OCI-LY7 (cell line): ENCODE results near the gene IL21R. TPM values are rescaled to one million over a fixed set of nuclear protein-coding genes. Genes with fewer than 3 reads are reported as not detected.

ENCODE experiments used
- BruUV-seq: library from RNA; stranded (reverse); fragments of 400-500 nt; replicated peaks from 2 replicates; lab custom pipeline; 2021; lab: Mats Ljungman, UMichigan
- CTCF ChIA-PET: fragments of 300-600 bp; sonication (Branson Sonifier 250); formaldehyde crosslinking; loops from one replicate; lab custom pipeline; 2022; ENCODE audit warnings: antibody characterized with exemption; ENCODE audit not compliant: unreplicated experiment; lab: Charles Lee
- POLR2A ChIA-PET: fragments of 300-600 bp; sonication (Branson Sonifier 250); formaldehyde crosslinking; loops from one replicate; lab custom pipeline; 2022; ENCODE audit warnings: antibody characterized with exemption; lab: Charles Lee
- DNase-seq: peaks from one replicate; pipeline ENCODE4 v3.0.0-alpha.2; 2015; ENCODE audit warnings: low spot score
- H2AFZ ChIP-seq: fragments of 200-600 bp; sonication (generic), shearing (Covaris generic); 2 replicates; pipeline ENCODE4 v1.6.1; 2014; ENCODE audit warnings: mild to moderate bottlenecking, antibody characterized with exemption, low read length, moderate library complexity
- H3K27ac ChIP-seq: fragments of 200-600 bp; sonication (generic); 2 replicates; pipeline ENCODE4 v1.5.1; 2014; ENCODE audit warnings: mixed run types, low read depth, mild to moderate bottlenecking, moderate library complexity, low read length, inconsistent platforms; ENCODE audit not compliant: poor library complexity, severe bottlenecking
- H3K36me3 ChIP-seq: fragments of 200-600 bp; sonication (generic); 2 replicates; pipeline ENCODE4 v1.6.1; 2014; ENCODE audit warnings: mild to moderate bottlenecking, antibody characterized with exemption, low read length, moderate library complexity, mixed read lengths; ENCODE audit not compliant: insufficient read depth
- H3K4me1 ChIP-seq: fragments of 200-600 bp; sonication (generic); 2 replicates; pipeline ENCODE4 v1.5.1; 2014; ENCODE audit warnings: mild to moderate bottlenecking, low read length; ENCODE audit not compliant: insufficient read depth, poor library complexity, severe bottlenecking
- H3K4me2 ChIP-seq: fragments of 200-600 bp; sonication (generic); 2 replicates; pipeline ENCODE4 v1.6.1; 2014; ENCODE audit warnings: mild to moderate bottlenecking, low read length
- H3K4me3 ChIP-seq: fragments of 200-600 bp; sonication (generic); 2 replicates; pipeline ENCODE4 v1.5.1; 2014; ENCODE audit warnings: mild to moderate bottlenecking, low read depth, low read length; ENCODE audit not compliant: poor library complexity, severe bottlenecking
- H3K79me2 ChIP-seq: fragments of 200-600 bp; sonication (generic); 2 replicates; pipeline ENCODE4 v1.6.1; 2016; ENCODE audit warnings: low read depth, mild to moderate bottlenecking, low read length, moderate library complexity, mixed read lengths; ENCODE audit not compliant: insufficient read depth
- H3K9me2 ChIP-seq: fragments of 200-600 bp; sonication (generic); 2 replicates; pipeline ENCODE4 v1.6.1; 2016; ENCODE audit warnings: mild to moderate bottlenecking, low read length, mixed read lengths; ENCODE audit not compliant: insufficient read depth
- H3K9me3 ChIP-seq: fragments of 200-600 bp; sonication (generic); 2 replicates; pipeline ENCODE4 v1.6.1; 2014; ENCODE audit warnings: mild to moderate bottlenecking, mixed run types, low read length, mixed read lengths
- H4K20me1 ChIP-seq: fragments of 200-600 bp; sonication (generic); 2 replicates; pipeline ENCODE4 v1.6.1; 2014; ENCODE audit warnings: mild to moderate bottlenecking, antibody characterized with exemption, low read length, moderate library complexity, mixed read lengths; ENCODE audit not compliant: insufficient read depth
- CTCF ChIP-seq: fragments of 200-600 bp; sonication (generic); conservative IDR thresholded peaks from 2 replicates; pipeline ENCODE4 v1.5.1; 2014; ENCODE audit warnings: mild to moderate bottlenecking, antibody characterized with exemption, low read length, moderate library complexity, mixed read lengths
- EZH2phosphoT487 ChIP-seq: fragments of 200-600 bp; sonication (generic); IDR thresholded peaks from 2 replicates; pipeline ENCODE4 v1.6.1; 2018; ENCODE audit warnings: low read depth, borderline replicate concordance, mild to moderate bottlenecking, mixed run types, antibody characterized with exemption, low read length, moderate library complexity, mixed read lengths
- intact Hi-C: fragments of 100-400 bp; cut with micrococcal nuclease; formaldehyde crosslinking; loops from one replicate; pipeline ENCODE4 v1.10.0; 2022; ENCODE audit not compliant: unreplicated experiment
- total RNA-seq, 2 experiments: library from RNA; depleted of rRNA in 1 of 2; stranded (reverse); fragments of >200 nt in 1 of 2; shearing (Covaris generic) in 1 of 2; gene quantifications; 2 replicates each; pipeline ENCODE4 v1.2.3, GENCODE V29; 2014 to 2022

Gene IL21R
- total RNA-seq, 2 experiments from 2014 or later, result 10.0 to 47.0 TPM

- CTCF ChIA-PET, result no interaction called here
- no peaks in the 10 kb centered on the region for H3K79me2 ChIP-seq
- no peak overlapping the region for H2AFZ ChIP-seq
- intact Hi-C loops, result no loop called here
- no peak overlapping the region for H3K4me3 ChIP-seq
- H3K4me2 ChIP-seq, result no peak overlapping the region
- TF ChIP-seq CTCF (no peak), EZH2phosphoT487 (no peak)
- no peak for DNase-seq
- no peaks in the 10 kb centered on the region for H4K20me1 ChIP-seq
- H3K4me1 ChIP-seq, result peaks cover 36% of the 10 kb centered on the region
- H3K36me3 ChIP-seq, result no peaks in the 10 kb centered on the region
- peaks cover 6% of the 10 kb centered on the region; the same call in 1 of the 2 replicates for H3K9me3 ChIP-seq
- H3K9me2 ChIP-seq, result no peaks in the 10 kb centered on the region
- no TSS peak for BruUV-seq
- no peak overlapping the region for H3K27ac ChIP-seq
- POLR2A ChIA-PET, result interaction anchor here (1.7 kb wide), 1 partner anchor 10 kb away, joined by 6 read pairs; no protein-coding TSS in a partner anchor
Observed at GRCh38 chr16:27384425-27384824, 17.5 kb upstream of the IL21R start.

- Histone ChIP-seq H3K9me3 (peaks cover 15% of the 10 kb centered on the region; the same call in 1 of the 2 replicates), H3K9me2 (no peaks in the 10 kb centered on the region), H3K4me3 (no peak overlapping the region), H2AFZ (no peak overlapping the region), H3K79me2 (no peaks in the 10 kb centered on the region), H3K4me2 (no peak overlapping the region), H3K4me1 (peaks cover 28% of the 10 kb centered on the region), H3K36me3 (no peaks in the 10 kb centered on the region), H4K20me1 (no peaks in the 10 kb centered on the region), H3K27ac (no peak overlapping the region)
- no TSS peak for BruUV-seq
- POLR2A ChIA-PET, result no interaction called here
- no peak for TF ChIP-seq CTCF
- TF ChIP-seq EZH2phosphoT487, result no peak
- intact Hi-C loops, result no loop called here
- no peak for DNase-seq
- CTCF ChIA-PET, result no interaction called here
Observed at GRCh38 chr16:27385398-27385797, 16.6 kb upstream of the IL21R start.

DNA sequence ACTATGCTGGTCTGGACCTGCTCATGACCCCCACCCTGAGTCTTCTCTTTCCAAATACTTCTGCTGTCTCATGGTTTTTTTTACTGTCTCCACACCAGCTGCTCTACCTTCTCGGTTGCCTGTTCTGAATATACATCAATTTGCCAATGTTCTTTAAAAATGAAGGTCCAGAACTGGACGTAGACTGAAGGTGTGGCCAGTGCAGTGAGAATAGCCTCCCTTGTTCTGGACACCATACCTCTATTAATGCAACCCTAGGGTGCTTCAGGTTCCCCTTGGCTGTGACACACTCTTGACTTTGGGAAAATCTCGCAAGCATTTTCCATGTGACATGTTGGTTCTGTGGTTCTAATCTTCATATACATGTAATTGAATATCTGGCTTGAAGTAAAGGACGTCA, 15.3 kb upstream of the IL21R start:
- no peak for DNase-seq
- peaks cover 18% of the 10 kb centered on the region for H3K4me1 ChIP-seq
- H3K4me3 ChIP-seq, result no peak overlapping the region
- no TSS peak for BruUV-seq
- no peak overlapping the region for H3K27ac ChIP-seq
- ChIA-PET POLR2A (interaction anchor here (0.7 to 1.7 kb wide), 3 partner anchors 12 to 40 kb away, joined by 3 to 4 read pairs (median 3); no protein-coding TSS in a partner anchor), CTCF (interaction anchor here (0.9 kb wide), 1 partner anchor 63 kb away, joined by 4 read pairs; no protein-coding TSS in a partner anchor)
- no peaks in the 10 kb centered on the region for H4K20me1 ChIP-seq
- H3K9me2 ChIP-seq, result no peaks in the 10 kb centered on the region
- H3K4me2 ChIP-seq, result no peak overlapping the region
- no peak overlapping the region for H2AFZ ChIP-seq
- no peak for TF ChIP-seq CTCF
- no peak for TF ChIP-seq EZH2phosphoT487
- peaks cover 23% of the 10 kb centered on the region; the same call in 1 of the 2 replicates for H3K9me3 ChIP-seq
- intact Hi-C loops, result no loop called here
- H3K36me3 ChIP-seq, result no peaks in the 10 kb centered on the region
- no peaks in the 10 kb centered on the region for H3K79me2 ChIP-seq
